SH-SY5Y (cell line): ENCODE data around the gene ATP5F1E.

Source experiments
- GATA2 ChIP-seq: IDR thresholded peaks from 2 replicates; pipeline ENCODE4 v1.6.1; 2011; ENCODE audit warnings: mild to moderate bottlenecking, low read depth, low read length
- GATA3 ChIP-seq: IDR thresholded peaks from 2 replicates; pipeline ENCODE4 v1.6.1; 2011; ENCODE audit warnings: low read depth, mild to moderate bottlenecking, low read length, moderate library complexity

DNA sequence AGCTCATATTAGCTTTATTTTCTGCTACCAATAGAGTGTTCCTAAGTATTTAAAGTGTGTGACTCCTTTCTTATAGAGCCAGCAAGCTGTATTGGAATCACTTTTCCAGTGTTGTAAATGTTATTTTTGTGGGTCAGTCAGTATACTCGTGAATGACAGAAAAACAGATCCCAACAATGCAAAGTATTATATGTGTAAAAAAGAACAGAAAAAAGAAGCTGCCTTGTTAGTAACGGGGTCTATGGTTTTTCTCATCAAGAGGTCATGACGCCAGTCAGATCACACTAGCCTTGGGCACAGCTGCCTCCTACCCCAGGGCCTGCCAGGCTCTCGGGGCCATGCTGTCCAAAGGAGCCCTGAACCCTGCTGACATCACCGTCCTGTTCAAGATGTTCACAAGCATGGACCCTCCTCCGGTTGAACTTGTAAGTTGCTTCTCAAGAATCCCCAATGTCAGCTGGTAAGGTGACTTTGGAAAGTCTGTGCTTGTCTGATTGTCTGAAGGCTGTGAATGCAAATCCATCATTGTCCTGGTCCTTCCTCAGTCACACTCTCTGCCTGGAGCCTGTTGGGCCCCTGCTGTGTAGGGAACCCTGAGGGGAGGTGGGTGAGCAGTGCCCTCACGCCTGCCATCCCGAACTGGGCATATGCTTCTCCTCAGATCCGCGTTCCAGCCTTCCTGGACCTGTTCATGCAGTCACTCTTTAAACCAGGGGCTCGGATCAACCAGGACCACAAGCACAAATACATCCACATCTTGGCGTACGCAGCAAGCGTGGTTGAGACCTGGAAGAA, 41.3 kb downstream of the ATP5F1E start:
- TF ChIP-seq GATA3: no peak
- TF ChIP-seq GATA2: no peak
